Osteoblast (primary cell): ENCODE data around the gene ANKS1B. TPM values are rescaled to one million over a fixed set of nuclear protein-coding genes. Genes with fewer than 3 reads are reported as not detected.
"Not testable (repeated sequence)": the region's sequence is repeated elsewhere in the genome, so short reads cannot be mapped to it uniquely, and the experiment has no call there.

Experiments
- DNase-seq: peaks from one replicate; pipeline ENCODE4 v3.0.0; 2011; ENCODE audit warnings: low spot score, mixed read lengths; ENCODE audit not compliant: insufficient read length; ENCODE audit errors: missing footprints
- H2AFZ ChIP-seq: 2 replicates; pipeline ENCODE4 v1.6.0; 2011; ENCODE audit warnings: mild to moderate bottlenecking, low read length
- H3K27ac ChIP-seq: 2 replicates; pipeline ENCODE4 v1.5.1; 2011; ENCODE audit warnings: mild to moderate bottlenecking, low read depth, low read length, moderate library complexity
- H3K27me3 ChIP-seq: 2 replicates; pipeline ENCODE4 v1.6.0; 2012; ENCODE audit warnings: mild to moderate bottlenecking, control low read depth, inconsistent platforms, low read length, moderate library complexity; ENCODE audit not compliant: insufficient read depth
- H3K36me3 ChIP-seq: 2 replicates; pipeline ENCODE4 v1.5.1; 2011; ENCODE audit warnings: mild to moderate bottlenecking, low read length, control low read depth, moderate library complexity; ENCODE audit not compliant: insufficient read depth
- H3K4me1 ChIP-seq: 2 replicates; pipeline ENCODE4 v1.5.1; 2011; ENCODE audit warnings: mild to moderate bottlenecking, low read length, control low read depth, moderate library complexity; ENCODE audit not compliant: insufficient read depth
- H3K4me2 ChIP-seq: 2 replicates; pipeline ENCODE4 v1.6.0; 2011; ENCODE audit warnings: mild to moderate bottlenecking, low read length; ENCODE audit not compliant: insufficient read depth
- H3K4me3 ChIP-seq: fragments of 200-600 bp; sonication (generic); 3 replicates; pipeline ENCODE4 v1.5.1; 2012; ENCODE audit warnings: mild to moderate bottlenecking, low read length, inconsistent platforms; ENCODE audit not compliant: insufficient read depth
- H3K79me2 ChIP-seq: 2 replicates; pipeline ENCODE4 v1.6.0; 2012; ENCODE audit warnings: mild to moderate bottlenecking, low read length, control low read depth, inconsistent platforms; ENCODE audit not compliant: insufficient read depth
- H3K9me3 ChIP-seq: 2 replicates; pipeline ENCODE4 v1.5.1; 2011; ENCODE audit warnings: low read depth, low read length, control low read depth
- H4K20me1 ChIP-seq: 2 replicates; pipeline ENCODE4 v1.6.0; 2012; ENCODE audit warnings: mild to moderate bottlenecking, low read length, control low read depth; ENCODE audit not compliant: insufficient read depth
- total RNA-seq: library from RNA; depleted of rRNA; stranded (reverse); fragments of >200 nt; gene quantifications from 2 replicates; pipeline ENCODE4 v1.2.3, GENCODE V29; 2012
- TF ChIP-seq, protein P1 (sequence below): IDR thresholded peaks from 2 replicates; pipeline ENCODE4 v1.5.1; 2011; ENCODE audit warnings: mild to moderate bottlenecking, low read depth, low read length, moderate library complexity; ENCODE audit errors: extremely low read depth

The ANKS1B gene
- total RNA-seq, 1 donor: 2.2 TPM

DNA sequence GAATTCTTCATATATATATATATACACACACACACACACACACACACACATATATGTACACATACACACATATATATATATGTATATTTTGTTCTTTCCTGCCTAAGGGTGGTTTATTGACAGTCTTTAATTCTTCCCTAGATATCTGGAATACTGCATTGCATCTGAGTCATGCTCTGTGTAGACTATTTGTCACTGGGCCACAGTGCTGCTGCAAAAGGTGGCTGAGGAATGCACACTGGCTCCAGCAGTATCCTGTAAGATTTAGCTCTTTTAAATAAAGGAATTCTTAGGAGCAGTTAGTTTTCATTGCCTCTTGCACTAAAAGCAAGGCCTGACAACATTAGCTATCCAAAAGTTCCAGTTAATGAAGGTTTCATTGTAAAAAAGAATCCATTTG is 1138.8 kb downstream of the ANKS1B start:
- Histone ChIP-seq H2AFZ (no peak overlapping the region), H3K36me3 (no peaks in the 10 kb centered on the region), H3K4me3 (no peak overlapping the region), H3K9me3 (no peaks in the 10 kb centered on the region), H3K4me1 (no peaks in the 10 kb centered on the region), H3K4me2 (no peak overlapping the region), H4K20me1 (no peaks in the 10 kb centered on the region), H3K79me2 (no peaks in the 10 kb centered on the region), H3K27me3 (no peaks in the 10 kb centered on the region), H3K27ac (no peak overlapping the region)
- DNase-seq: no peak
- TF ChIP-seq, protein P1, sequence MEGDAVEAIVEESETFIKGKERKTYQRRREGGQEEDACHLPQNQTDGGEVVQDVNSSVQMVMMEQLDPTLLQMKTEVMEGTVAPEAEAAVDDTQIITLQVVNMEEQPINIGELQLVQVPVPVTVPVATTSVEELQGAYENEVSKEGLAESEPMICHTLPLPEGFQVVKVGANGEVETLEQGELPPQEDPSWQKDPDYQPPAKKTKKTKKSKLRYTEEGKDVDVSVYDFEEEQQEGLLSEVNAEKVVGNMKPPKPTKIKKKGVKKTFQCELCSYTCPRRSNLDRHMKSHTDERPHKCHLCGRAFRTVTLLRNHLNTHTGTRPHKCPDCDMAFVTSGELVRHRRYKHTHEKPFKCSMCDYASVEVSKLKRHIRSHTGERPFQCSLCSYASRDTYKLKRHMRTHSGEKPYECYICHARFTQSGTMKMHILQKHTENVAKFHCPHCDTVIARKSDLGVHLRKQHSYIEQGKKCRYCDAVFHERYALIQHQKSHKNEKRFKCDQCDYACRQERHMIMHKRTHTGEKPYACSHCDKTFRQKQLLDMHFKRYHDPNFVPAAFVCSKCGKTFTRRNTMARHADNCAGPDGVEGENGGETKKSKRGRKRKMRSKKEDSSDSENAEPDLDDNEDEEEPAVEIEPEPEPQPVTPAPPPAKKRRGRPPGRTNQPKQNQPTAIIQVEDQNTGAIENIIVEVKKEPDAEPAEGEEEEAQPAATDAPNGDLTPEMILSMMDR: no peak

DNA sequence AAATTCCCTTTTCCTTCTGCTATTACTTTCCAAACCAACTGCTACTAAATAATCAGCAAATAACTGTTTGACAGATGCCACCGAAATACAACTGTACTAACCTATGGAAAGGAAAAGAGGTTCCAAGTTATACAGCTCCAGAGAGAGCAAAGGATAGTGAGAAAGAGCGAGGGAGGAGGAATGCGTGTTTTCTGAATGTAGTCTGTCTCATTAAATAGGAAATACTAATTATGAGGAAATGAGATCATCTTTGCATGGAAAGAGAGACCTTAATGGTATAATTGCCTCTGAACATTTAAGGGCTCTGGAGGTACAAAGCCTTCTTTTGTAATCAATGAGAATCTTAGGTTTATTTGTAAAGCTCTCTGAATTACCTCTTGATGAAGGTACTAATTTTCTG is 1144.4 kb downstream of the ANKS1B start:
- TF ChIP-seq, protein P1: no peak
- no peaks in the 10 kb centered on the region for H3K9me3 ChIP-seq
- no peaks in the 10 kb centered on the region for H3K79me2 ChIP-seq
- no peaks in the 10 kb centered on the region for H4K20me1 ChIP-seq
- no peak overlapping the region for H2AFZ ChIP-seq
- H3K36me3 ChIP-seq: no peaks in the 10 kb centered on the region
- no peaks in the 10 kb centered on the region for H3K27me3 ChIP-seq
- no peak overlapping the region for H3K4me2 ChIP-seq
- H3K4me3 ChIP-seq: no peak overlapping the region
- DNase-seq: no peak
- no peaks in the 10 kb centered on the region for H3K4me1 ChIP-seq
- no peak overlapping the region for H3K27ac ChIP-seq

DNA sequence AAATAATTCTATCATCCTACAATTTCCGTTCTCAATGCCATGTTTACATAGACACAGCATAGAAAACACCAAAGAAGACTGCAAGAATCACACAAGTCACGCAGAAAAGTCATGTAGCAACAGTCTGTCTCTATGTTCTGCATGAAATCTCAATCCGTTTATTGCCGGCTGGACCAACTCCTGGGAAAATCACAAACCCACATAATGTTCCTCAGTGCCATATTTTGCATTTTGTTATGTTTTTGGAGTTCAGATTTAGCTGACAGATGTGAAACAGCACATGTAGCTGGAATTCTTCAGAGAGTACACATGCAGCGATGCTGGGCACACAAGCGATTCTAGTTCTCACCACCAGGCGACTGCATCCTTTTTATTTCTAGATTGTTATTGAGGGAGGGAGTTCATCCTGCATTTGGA is 1146.5 kb downstream of the ANKS1B start:
- no peak overlapping the region for H3K27ac ChIP-seq
- no peak overlapping the region for H2AFZ ChIP-seq
- no peak overlapping the region for H3K4me3 ChIP-seq
- no peak overlapping the region for H3K4me2 ChIP-seq
- no peaks in the 10 kb centered on the region for H3K79me2 ChIP-seq
- TF ChIP-seq, protein P1: peak; percentile 45
- no peaks in the 10 kb centered on the region for H3K4me1 ChIP-seq
- H4K20me1 ChIP-seq: no peaks in the 10 kb centered on the region
- no peaks in the 10 kb centered on the region for H3K9me3 ChIP-seq
- no peaks in the 10 kb centered on the region for H3K36me3 ChIP-seq
- no peaks in the 10 kb centered on the region for H3K27me3 ChIP-seq
- peak; percentile 8 for DNase-seq

DNA sequence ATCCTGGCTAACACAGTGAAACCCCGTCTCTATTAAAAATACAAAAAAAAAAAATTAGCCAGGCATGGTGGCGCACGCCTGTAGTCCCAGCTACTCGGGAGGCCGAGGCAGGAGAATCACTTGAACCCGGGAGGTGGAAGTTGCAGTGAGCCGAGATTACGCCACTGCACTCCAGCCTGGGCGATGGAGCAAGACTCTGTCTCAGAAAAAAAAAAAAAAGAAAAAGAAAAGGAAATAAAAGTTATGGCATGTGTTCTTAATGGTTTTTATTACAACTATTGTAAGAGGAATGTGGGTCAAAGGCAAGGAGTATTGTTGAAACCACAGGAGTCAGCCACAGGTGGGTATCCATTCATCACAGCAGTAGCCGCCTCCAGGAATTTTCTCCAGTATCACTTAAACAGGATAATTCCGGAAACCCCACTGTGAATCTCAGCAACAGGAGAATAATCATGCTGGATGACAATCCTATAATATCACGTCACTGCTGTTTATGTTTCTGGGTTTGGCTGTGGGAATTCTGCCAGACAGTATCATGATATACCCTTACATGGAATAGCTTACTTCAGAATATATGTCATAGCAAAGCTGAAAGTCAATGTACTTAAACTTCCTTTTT is 1147.5 kb downstream of the ANKS1B start:
- H3K4me3 ChIP-seq, H3K9me3 ChIP-seq, H2AFZ ChIP-seq, H3K79me2 ChIP-seq, H3K4me1 ChIP-seq, H3K36me3 ChIP-seq, H3K4me2 ChIP-seq, H4K20me1 ChIP-seq, H3K27me3 ChIP-seq, H3K27ac ChIP-seq: not testable (repeated sequence)
- DNase-seq: peak; percentile 21
